GM21723 (cell line): Measurements from ENCODE around the gene TENT5A.
"Not testable (repeated sequence)": the region's sequence is repeated elsewhere in the genome, so short reads cannot be mapped to it uniquely, and the experiment has no call there.

ENCODE experiments used
- ATAC-seq: cut with Tn5 transposase; IDR thresholded peaks from one replicate; pipeline ENCODE4 v1.9.1; 2021; ENCODE audit warnings: mild to moderate bottlenecking, moderate library complexity; ENCODE audit not compliant: unreplicated experiment

TENT5A gene

DNA sequence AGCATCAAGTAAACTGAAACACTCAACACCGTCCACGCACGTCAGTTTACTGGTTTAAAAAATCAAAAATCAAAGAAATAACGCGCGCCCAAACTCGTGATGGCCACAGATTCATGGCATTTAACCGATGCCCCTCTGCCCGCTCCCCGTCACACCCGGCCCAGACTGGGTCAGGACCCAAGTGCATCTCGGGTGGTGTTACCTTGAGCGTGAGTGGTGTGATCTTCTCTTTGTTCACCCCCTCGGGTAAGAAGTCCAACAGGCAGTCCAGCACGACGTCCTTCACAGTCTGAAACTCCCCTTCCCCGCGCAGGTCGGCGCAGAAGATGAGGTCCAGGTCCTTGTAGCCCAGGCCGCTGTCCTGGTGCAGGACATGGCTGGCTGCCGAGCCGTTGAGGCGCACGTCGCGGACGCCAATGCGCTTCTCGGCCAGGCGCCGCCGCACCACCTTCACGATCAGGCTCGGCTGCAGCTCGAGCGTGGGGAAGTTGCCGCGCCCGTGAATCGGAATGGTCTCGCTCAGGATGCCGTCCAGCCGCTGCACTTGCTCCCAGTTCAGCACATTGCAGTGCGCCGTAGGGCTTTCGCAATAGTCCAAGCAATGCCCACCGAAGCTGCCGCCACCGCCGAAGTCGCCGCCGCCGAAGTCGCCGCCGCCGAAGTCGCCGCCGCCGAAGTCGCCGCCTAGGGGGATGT, 945 bp downstream of the TENT5A start:
- no peak for ATAC-seq

DNA sequence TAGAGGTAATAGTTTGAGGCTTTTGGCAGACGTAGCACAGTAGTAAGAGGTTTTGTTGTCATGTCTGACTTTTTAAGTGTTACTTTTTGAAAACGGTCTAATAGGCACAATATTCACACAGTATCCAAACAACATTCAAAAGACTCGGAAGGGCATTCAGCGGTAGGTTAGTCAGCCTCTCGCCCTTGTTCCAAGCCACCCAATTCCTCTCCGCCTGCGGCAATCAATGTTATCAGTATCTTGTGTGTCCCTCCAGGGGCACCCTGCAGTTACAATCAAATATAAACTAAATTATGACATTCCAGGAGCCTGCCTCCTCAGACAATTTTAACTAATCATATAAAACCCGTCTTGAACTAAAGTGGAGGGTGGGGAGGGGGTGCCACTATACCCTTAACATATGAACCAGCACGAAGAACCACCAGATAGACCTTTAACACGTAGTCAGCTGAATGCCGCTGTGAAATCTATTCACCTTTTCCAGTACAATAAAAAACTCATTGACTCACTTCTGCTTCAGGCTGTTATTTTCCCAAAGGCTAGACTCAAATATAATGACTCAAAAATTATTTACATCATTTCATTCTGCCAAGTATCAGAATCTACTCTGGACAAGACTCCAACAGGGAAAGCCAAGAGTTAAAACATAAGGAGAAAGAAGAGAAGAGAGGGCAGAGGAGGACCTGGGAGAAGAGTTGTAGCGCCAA, 1.6 kb downstream of the TENT5A start:
- no peak for ATAC-seq

DNA sequence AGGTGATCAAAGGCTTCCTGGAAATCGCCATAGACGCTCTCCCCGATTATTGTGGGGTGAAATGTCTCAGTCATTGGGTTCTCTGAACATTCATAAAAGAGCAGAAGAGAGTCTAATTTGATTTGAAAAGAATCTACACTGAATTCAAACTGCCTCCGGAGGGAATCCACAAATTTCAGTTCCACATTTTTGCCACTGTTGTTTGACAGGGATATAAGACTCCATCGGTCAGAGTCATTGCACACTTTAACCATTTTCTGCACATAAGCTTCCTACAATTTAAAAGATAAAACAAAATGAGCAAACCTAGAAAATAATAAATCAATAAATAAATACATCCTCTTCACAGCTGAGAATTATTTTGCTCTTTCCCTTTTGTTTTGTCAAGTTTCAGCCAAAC, 2.3 kb downstream of the TENT5A start:
- no peak for ATAC-seq

DNA sequence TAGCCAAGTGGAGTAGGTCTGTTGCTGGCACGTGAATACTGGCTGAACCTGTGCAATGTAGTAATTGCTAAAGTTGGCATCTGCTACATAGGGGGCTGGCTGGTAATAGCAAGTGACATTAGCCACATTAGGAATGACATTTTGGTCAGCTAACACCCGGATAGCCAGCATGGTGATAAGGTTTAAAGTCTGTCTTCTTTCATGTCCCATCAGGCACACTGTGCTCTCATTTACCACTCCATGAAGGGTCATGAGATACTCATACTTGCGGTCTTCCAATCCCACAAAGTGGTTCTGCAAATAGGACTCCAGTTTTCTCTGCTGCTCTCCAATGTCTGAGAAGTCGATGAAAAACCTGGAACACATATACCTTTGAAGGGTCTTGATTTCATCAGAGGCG, 2.8 kb downstream of the TENT5A start:
- no peak for ATAC-seq

DNA sequence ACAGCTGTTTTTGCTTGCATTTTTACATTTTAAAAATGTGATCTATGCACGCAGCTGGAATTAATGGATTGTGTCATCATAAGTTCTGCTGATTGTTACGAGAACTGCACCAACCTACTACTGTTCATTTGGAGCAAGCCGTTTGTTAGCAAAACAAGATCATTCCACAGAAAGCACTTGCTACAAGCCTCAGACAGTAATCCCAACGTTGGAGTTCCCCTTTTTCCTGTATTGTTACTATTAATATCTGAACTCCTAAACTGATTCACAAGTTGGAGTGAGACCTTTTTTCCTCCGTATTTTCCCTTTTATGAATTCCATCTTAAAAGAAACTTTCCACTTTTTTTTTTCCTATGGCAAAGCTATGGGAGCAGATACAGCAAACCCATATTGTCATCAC, 3.5 kb downstream of the TENT5A start:
- ATAC-seq, result no peak

DNA sequence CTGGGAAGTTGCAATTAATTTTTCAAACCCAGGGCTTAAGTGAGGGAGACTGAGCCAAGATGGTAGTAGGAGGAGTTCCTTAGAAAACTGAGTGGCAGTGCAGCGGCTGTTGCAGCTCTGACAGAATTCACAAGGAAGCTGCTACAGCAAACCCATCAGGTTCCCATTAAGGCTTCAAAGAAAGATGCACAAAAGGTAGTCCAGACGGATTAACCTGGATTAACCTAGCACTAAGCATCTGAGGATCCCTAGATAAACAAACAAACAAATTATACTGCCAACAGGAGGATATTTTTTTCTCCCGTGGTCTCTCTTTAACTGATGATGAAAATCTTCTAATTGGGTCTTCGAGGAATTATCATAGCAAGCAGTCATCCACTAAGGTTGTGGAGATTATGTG, 5.2 kb downstream of the TENT5A start:
- no peak for ATAC-seq

DNA sequence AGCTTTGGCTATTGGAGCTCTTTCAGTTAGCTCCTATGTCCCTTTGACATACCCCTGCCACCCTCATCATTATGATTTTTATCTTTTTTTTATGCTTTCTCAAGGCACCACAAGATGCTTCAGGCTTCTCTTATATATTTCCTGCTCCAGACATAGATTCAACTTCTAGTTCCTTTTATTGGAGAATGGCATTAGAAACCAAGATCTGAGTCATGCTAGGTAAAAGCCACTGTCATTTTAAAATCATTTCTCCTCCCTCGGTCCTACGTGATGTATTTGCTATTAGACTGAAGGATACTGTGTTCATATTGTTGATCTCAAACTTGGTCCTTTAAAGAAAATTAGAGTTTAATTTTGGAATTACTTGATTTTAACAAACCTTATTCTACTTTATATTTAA, 8.3 kb downstream of the TENT5A start:
- ATAC-seq, result no peak

DNA sequence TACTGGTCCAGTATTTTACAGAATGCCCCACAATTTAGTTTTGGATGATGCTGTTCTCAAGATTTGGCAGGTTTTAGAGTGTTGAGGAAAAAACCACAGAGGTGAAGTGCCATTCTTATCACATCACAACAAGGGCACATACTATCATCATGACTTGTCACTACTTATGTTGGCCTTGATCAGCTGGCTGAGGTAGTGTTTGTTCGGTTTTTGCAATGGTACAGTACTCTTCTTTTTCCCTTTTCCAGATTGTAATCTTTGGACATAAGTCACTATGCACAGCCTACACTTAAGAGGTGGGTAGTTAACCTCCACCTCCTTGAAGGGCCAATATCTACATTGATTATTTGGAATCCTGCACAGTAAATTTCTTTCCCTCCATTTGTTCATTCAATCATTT, 8.8 kb downstream of the TENT5A start:
- ATAC-seq, result no peak

DNA sequence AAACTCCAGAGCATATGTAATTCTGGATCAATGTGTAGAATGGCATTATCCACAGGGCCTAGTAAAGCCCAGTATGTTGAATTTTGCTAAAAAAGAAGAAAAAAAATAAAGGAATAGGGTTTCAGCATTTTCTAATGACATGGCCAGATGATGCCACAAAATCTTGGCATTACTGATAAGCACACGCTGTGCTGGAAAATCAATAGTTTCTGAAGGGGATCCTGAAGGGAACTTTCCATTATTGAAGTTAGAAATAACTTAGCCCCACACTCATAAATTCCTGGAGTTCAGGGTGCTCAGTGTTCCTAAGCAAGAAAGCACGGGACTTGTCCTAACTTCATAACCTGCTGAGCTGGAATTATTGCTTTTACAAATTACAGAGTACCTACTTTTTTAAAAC, 10.8 kb downstream of the TENT5A start:
- no peak for ATAC-seq

DNA sequence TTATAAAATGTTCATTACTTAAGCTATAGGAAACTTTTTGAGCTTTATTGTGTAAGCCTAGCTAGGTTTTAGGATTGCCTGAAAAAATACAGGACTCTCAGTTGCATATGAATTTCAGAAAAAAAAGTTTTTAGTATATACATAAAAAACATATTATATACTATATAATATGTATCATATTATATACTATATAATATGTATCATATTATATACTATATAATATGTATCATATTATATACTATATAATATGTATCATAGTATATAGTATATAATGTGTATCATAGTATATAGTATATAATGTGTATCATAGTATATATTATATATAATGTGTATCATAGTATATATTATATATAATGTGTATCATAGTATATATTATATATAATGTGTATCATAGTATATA, 11.9 kb downstream of the TENT5A start:
- not testable (repeated sequence) for ATAC-seq

DNA sequence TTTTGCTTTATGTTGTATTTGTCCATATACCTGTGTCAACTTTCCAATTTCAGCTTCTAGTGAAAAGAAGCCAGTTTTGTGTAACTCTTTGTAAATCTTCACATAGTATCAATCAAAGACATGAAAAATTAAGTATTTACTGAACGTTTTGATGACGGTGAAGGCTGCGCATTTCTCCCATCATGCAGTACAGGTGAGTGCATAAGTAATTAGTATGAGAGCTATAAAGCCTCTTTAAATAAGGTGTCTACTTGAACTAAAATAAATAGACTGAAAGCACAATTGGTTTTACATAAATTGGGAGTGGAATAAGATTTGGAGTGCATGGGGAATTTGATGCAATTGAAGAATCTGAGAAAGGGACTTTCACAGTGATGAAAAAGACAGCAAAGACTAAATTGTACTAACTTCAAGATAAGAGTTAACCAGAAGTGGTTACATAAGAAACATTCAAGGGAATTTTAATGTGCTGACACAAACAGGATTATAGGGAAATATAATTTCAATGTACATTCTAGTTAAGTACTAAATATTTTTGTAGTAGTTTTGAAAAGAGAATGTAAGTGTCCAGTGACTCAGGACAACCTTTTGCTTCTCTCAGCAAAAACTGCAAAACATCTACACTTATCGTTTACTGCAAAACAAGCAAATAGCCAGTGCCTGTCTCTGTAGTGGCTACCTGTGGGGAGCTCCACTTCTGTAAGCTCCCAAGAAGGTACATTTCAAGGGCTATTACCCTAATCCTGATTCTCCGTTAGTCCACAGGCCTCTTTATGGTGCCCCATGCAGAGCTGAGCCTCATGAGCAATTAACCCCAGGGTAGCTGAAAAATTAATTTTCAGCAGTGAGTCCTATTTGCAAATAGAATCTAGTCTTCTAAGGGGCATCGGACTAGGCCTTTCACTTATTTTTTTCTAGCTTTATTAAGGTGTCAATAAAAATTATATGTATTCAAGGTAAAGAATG, 13.0 kb downstream of the TENT5A start:
- ATAC-seq, result no peak

DNA sequence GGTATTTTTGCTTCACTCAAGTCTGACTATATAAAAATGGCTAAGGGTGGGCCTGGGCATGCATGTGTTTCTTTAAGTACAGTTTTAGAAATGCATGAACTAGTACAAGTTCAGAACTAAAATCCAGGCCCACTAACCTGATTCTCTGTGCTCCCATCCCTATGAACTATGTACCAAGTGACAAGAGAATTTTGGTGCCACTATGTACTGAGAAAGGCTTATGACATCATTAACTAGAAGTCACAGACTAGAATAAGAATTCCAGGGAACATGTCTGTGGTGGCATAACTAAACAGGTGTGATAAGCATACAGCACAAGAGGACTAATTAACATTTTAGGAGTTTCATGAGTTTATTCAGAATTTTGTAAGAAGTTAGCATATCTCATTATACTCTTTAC, 16.1 kb downstream of the TENT5A start:
- no peak for ATAC-seq

DNA sequence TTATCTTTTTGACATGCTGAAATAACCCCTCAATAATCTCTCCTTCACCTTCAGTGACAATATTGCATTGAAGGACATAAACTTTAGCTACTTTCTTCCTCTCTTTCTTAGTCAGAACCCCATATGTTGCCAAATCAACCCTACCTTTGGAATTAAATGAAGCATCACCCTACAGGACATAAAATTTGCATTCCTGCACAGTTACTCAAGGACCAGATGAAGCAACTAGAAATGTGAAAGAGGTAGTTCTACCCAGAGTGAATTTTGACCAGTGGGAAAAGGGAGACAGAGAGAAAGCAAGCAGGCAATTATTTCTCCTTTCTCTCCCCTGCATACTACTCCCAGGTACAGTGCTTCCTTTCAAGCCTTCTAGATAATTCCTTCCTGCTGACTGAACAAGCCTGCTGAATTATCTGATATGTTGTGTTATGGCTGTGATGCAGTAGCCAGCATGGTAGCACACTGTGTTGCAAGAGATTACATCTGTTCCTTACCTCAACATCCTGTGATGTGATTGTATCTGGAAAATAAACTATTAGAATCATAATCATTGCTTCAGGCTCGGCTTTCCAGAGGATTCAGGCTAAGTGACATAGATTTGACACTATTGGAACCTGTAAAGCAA, 16.6 kb downstream of the TENT5A start:
- no peak for ATAC-seq

DNA sequence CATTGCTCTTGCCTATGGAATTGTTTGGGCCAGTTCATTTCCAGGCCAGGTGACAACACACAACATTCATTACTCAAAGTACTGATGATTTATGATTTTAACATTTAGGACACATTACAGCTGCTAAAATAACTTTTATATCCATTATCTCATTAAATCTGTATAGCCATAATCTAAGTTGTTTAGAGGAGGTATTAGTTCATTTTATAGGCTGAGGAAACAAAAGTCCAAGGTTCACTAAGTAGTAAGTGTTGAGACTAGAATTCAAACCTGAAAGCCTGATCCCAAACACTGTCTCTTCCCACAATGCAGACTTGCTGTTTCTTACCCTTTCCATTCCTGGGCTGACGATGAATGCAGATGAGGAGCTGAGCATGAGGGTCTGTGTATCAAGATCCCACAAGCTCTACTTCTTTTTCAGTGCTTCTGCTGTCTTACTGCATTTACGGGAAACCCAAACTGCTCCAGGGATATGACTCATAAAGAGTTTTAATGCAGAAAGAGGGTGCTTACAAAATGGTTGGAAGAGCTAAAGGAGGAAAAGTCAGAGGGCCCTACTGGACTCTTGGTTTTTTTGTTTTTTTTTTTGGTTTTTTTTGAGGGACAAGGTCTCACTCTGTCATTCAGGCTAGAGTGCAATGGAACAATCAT, 17.9 kb downstream of the TENT5A start:
- ATAC-seq, result no peak

DNA sequence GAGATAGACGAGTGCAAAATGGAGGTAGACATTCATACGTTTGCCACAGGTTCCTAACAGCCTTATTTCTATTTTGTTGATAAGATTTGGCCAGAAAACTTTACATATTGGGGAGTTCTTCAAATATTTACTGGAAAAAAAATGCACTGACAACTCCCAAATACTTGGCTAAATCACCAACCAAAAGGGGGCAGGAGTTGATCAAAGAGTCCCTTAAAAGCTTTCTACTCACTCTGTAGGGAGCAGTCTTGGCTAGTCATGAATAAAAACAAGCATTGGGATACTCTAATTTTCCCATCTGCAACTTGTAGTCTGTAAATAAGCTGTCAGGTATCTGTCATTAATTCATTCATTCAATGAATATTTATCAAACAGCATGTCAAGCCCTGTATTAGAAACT, 18.4 kb downstream of the TENT5A start:
- ATAC-seq, result no peak

DNA sequence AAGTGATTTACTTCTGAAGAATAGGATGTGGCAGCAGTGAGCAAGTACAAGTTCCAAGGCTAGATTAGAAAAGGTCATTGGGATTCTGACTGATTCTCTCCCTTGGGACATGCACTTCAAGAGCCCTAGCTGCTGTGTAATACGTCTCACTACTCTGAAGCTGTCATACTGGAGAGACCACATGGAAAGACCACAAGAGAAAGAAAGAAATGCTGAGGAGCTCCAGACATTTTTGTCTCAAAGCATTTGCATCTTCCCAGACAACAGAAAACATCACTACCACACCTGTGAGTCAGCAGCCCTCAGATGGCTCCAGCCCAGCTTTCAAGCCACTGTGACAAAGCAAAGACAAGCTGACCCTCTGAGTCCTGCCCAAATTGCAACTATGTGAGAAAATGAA, 20.7 kb downstream of the TENT5A start:
- ATAC-seq, result no peak

DNA sequence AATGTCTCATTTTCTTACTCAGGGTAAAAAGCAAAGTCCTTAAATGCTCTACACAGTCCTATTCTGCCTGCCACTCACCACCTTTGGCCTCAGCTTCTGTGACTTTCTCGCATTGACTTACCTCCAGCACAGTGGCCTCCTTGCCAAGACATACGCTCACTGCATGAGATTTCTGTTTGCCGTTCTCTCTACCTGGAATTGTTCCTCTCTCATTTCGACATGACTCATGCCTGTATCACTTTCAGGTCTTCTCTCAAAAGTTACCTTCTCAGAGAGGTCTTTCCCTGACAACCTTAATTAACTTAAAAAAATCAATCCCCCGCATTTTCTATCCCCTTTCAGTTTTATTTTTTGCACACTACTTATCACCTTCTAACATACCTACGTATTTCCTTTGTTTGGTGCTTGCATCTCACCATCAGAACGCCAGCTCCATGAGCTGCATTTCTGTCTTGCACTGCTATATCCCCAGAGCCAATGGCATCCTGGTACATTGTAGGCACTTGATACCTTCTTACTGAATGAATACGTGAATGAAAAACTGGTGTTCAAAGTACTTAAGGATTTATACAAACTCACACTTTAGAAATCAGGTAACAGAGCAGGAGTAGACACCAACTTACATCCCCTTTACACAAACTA, 24.5 kb downstream of the TENT5A start:
- ATAC-seq, result no peak

DNA sequence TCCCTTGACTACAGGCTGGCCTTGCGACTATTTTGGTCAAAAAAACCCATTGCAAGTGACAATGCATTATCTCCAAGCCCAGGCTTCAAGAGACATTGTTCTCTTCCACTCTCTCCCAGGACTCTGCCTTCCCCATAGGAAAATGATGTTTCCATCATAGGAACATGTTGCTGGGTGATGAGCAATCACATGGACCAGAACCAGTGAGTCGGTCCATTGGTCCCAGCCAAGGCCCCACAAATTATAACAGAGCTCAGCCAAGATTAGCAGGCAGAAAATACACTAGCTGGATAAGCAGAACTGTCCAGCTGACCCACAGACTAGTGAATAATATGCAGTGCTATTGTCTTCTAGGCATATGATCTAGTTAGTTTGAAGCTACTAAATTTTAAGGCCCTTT, 27.4 kb downstream of the TENT5A start:
- ATAC-seq, result no peak

DNA sequence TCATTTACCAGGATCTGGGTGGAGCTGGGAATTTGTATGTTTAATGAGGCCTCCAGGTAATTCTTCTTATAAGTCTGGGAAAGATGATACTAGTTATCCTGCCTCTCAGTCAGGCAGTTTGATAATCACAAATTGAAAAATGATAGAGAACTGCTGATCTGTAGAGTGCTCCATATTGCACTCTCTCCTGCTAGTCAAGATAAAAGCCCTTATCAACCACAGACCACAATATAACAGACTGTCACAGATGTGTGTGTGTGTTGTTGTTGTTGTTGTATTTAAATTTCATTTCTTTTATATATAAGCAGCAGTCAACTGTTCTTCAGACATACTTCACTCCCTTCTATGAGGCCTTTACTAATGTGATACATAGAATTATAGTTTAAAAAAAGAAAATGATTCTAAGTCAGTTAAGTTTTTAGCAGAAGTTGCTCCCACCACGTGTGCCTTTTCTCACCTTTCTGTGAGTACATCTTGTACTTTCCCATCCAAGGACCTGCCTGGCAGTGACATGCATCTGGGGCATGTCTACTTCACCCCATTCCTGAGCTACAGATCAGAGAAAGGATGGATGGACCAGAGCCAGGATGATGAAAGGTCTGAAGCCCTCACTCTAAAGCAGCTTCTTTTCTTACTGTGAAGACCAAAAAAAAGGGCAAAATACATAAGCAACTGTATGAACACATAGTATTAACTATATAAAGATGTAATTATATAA, 29.8 kb downstream of the TENT5A start:
- ATAC-seq, result no peak

DNA sequence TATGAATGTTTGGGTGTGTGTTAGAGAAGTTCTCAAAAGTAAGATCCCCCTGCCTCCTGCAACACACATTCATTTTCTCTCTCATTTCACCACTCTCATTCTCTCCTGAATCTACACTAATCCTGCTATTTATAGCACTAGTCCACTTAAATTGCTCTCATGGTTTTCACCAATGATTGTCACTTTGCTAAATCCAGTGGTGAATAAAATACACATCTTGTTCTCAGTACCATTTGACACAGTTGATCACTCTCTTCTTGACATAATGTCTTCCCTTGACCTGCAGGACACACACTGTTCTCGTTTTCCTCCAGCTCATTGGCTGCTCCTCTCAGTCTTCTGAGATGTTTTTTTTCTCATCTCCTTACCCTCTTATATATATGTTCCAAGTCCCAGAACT, 32.1 kb downstream of the TENT5A start:
- no peak for ATAC-seq
